HEK293 (cell line): ENCODE results near the gene ACKR1.

Experiments
- CTCF ChIP-seq: fragments of 450-650 bp; formaldehyde crosslinking; IDR thresholded peaks from 2 replicates; pipeline ENCODE4 v1.5.1; 2016; ENCODE audit warnings: missing biosample characterization, missing genetic modification characterization
- ELK4 ChIP-seq: IDR thresholded peaks from 2 replicates; pipeline ENCODE4 v1.6.1; 2011; ENCODE audit warnings: mild to moderate bottlenecking, low read depth, low read length, borderline replicate concordance
- REST ChIP-seq: fragments of 450-650 bp; formaldehyde crosslinking; IDR thresholded peaks from 2 replicates; pipeline ENCODE4 v1.5.1; 2016; ENCODE audit warnings: missing biosample characterization, missing genetic modification characterization
- SETDB1 ChIP-seq: IDR thresholded peaks from one replicate; pipeline ENCODE4 v1.6.1; 2017; ENCODE audit warnings: mild to moderate bottlenecking, low read length, moderate library complexity, mixed read lengths; ENCODE audit not compliant: insufficient read length
- YY1 ChIP-seq: fragments of 450-650 bp; formaldehyde crosslinking; IDR thresholded peaks from 2 replicates; pipeline ENCODE4 v1.5.1; 2018; ENCODE audit warnings: missing biosample characterization, missing genetic modification characterization
- ZBTB10 ChIP-seq: fragments of 450-650 bp; formaldehyde crosslinking; IDR thresholded peaks from 2 replicates; pipeline ENCODE4 v1.5.1; 2016; ENCODE audit warnings: missing biosample characterization, missing genetic modification characterization
- ZBTB20 ChIP-seq: fragments of 450-650 bp; formaldehyde crosslinking; IDR thresholded peaks from 2 replicates; pipeline ENCODE4 v1.5.1; 2016; ENCODE audit warnings: missing biosample characterization, missing genetic modification characterization
- ZNF146 ChIP-seq: fragments of 450-650 bp; formaldehyde crosslinking; IDR thresholded peaks from 2 replicates; pipeline ENCODE4 v1.5.1; 2016; ENCODE audit warnings: missing biosample characterization, missing genetic modification characterization
- ZNF274 ChIP-seq, 2 experiments: fragments of 200-500 bp in 1 of 2; fragments of 450-650 bp in 1 of 2; sonication (Bioruptor generic) in 1 of 2; formaldehyde crosslinking in 1 of 2; IDR thresholded peaks; 2 replicates each; pipeline versions ENCODE4 v1.5.1 to v1.6.1; 2014 to 2016; ENCODE audit warnings: borderline replicate concordance in 1 of 2, inconsistent platforms in 1 of 2, low read length in 1 of 2, missing biosample characterization in 1 of 2, missing genetic modification characterization in 1 of 2
- ZNF350 ChIP-seq: fragments of 450-650 bp; formaldehyde crosslinking; IDR thresholded peaks from 2 replicates; pipeline ENCODE4 v1.5.0; 2017; ENCODE audit warnings: missing biosample characterization, mild to moderate bottlenecking, missing genetic modification characterization
- ZNF624 ChIP-seq: fragments of 450-650 bp; formaldehyde crosslinking; IDR thresholded peaks from 2 replicates; pipeline ENCODE4 v1.5.1; 2017; ENCODE audit warnings: missing biosample characterization, missing genetic modification characterization
- ZNF785 ChIP-seq: fragments of 450-650 bp; formaldehyde crosslinking; IDR thresholded peaks from 2 replicates; pipeline ENCODE4 v1.5.1; 2016; ENCODE audit warnings: missing biosample characterization, missing genetic modification characterization
- ZSCAN18 ChIP-seq: fragments of 450-650 bp; formaldehyde crosslinking; IDR thresholded peaks from 2 replicates; pipeline ENCODE4 v1.5.1; 2016; ENCODE audit warnings: missing biosample characterization, missing genetic modification characterization

GRCh38 chr1:159172614-159173291, 31.9 kb upstream of the ACKR1 start:
- TF ChIP-seq ZNF350 (no peak), SETDB1 (no peak), YY1 (no peak), CTCF (tag by site-specific recombination) (no peak), ZBTB20 (tag by site-specific recombination) (no peak), ZNF624 (tag by site-specific recombination) (no peak), ZNF274 (IDR thresholded peaks at IDR 0.05; ENCODE audit: low read length) (no peak), ZNF274 (tag by site-specific recombination; IDR thresholded peaks at IDR 0.05; ENCODE audit: borderline replicate concordance) (no peak), ZNF146 (tag by site-specific recombination) (no peak), ZSCAN18 (tag by site-specific recombination) (no peak), ZBTB10 (tag by site-specific recombination) (no peak), REST (tag by site-specific recombination) (no peak), ELK4 (no peak), ZNF785 (tag by site-specific recombination) (no peak)
